Erythroblast (primary cell): Measurements from ENCODE around the gene ATP1B2.

Experiments used
- DNase-seq, 2 experiments: peaks; one replicate each; lab custom pipeline; 2025; lab: John Stamatoyannopoulos, UW
- GATA1 ChIP-seq: IDR thresholded peaks from 2 replicates; pipeline ENCODE4 v1.6.1; 2011; ENCODE audit warnings: low read depth, mild to moderate bottlenecking, control low read depth, low read length, moderate library complexity
- POLR2A ChIP-seq: IDR thresholded peaks from 2 replicates; pipeline ENCODE4 v1.6.1; 2011; ENCODE audit warnings: mild to moderate bottlenecking, low read length

Gene ATP1B2

DNA sequence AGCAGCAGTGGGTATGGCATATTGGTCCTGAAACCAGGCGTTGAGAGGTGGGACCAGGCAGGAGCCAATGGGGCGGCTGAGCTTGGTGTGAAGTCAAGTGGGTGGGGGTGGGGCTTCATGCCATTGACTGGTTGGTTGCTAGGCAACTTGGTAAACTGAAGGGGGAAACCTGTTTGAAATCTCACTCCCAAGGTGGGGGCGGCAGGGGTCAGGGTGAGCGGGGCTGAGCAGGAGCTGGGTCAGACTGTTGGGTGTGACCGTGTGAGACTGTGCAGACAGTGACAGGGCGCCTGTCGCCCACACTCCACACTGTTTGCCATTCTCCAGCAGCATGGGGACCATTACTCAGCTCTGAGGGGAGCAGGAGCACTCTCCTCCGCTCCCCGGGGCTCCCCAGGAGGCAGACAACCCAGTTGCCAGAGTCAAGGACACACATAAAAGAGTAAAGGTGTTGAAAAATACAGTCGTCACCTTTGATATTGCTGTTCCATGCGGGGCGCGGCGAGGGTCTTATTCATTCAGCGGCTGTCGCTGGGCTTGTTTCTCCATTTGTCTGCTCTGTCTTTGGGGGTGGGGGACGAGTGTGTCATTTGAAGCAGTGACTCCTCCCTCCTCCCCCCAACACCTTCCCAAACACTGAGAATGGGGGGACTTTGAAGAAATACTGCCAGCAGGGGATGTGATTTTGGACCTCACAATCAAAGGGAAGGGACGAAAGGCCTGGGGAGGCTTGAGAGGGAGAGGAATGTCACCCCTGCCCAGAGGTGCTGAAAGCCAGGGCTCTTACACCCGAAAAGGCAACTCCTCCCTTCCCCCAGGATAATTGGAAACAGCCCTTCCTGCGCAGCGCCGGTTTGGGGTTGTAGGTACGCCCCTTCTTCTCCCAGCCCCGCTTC is 53.1 kb downstream of the ATP1B2 start:
- TF ChIP-seq GATA1 (no peak), POLR2A (no peak)
- peak; percentile 45 to 66 for DNase-seq

DNA sequence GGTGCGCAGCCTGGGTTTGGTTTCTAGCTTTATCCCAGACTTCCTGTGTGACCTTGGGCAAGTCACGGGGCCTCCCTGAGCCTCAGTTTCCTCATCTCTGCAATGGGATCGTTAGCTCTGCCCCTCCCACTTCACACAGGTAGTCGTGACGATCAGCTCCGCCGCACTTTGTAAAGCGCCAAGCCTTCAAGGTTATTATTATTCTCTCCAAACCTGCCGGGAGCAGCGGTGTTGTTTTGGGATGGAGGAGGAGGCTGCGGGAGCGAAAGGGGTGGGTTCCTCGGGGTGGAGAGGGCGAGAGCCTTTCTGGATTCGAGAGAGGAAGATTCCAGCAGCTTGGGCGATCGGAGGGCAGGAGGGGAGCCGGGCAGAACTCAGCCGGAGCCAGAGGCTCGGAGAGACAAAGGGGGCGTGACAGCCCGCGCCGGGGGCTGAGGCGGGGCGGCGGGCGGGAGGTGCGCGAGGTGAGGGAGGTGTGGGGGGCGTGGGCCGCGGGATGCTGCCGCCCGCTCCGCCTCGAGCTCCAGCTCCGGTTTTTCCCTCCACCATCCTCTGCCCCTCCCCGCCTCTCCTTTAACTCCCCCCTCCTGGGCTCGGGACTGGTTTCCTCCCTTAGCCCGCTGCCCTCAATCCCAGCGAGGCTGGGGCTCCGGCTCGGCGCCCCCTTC is 54.0 kb downstream of the ATP1B2 start, which contains the start of gene EFNB3:
EFNB3 (plus strand) TSS at position 602 of the 668 bp plus-strand sequence. CDS start 397 bp downstream, outside the sequence.
- DNase-seq, result no peak
- TF ChIP-seq GATA1, result no peak
- TF ChIP-seq POLR2A, result no peak

DNA sequence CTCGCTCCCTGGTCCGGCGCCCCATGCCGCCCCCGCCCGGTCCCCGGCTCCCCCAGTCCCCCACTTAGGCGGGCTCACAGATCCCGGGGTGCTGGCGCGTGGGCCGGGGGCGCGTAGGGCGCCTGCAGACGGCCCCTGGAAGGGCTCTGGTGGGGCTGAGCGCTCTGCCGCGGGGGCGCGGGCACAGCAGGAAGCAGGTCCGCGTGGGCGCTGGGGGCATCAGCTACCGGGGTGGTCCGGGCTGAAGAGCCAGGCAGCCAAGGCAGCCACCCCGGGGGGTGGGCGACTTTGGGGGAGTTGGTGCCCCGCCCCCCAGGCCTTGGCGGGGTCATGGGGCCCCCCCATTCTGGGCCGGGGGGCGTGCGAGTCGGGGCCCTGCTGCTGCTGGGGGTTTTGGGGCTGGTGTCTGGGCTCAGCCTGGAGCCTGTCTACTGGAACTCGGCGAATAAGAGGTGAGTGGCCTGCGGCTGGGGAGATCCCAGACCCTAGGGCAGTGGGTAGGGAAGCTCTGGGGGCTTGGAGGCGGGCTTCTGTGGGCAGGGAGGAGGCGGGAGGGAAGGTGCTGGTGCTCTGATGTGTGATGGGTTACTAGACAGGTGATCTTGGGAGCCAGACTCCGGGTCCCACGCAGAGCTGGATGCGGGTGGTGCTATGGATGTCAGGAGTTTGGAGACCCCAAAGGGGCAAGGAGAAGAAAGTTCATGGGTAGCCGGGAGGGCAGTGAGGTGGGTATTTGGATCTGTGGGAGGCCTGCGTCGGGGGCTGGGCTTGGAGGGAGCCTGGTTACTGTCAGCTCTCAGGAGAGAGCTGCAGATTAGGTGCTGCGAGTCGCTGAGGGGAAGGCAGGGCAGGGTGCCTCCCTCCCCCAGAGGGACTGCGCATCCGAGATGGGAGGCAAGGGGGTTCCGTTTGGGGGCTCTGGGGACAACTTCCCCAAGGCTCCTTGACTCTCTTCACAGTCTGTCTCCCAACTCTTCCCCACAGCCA is 54.8 kb downstream of the ATP1B2 start:
- DNase-seq, result no peak

DNA sequence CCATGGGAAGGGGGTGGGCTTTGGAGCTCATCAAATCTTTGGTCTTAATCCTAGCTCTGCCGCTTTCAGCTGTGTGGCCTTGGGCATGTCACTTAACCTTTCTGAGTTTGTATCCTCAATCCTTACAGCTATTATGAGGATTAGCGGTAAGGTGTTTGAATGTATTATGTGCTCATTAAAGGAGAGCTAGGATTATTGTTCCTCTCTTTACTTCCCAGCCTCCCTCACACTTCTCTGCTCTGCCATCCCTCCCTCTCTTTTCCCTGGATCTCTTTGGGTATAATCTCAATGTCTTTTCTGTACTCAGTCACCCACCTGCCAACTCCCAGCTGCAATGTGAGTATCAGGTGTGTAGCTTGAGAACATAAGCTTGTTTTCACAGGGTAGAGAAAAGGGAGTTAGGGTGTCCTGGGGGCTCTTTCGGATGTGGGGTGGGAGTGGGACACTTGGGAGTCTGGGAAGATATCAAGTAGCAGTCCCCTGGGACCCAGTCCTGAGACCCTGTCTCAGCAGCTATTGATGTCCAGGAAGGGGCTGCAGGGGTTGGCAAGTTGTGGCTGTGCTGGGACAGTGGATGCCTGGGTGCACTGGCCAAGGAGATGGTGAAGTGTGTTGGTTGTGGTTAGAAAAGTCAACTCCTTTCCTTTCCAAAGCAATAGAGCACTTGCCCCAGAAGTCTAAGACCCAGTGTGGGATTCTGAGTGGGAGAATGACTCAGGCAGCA is 56.1 kb downstream of the ATP1B2 start:
- TF ChIP-seq POLR2A, result no peak
- no peak for TF ChIP-seq GATA1
- no peak for DNase-seq

More for the DNA sequence above, 54.8 kb downstream of the ATP1B2 start:
- TF ChIP-seq GATA1 (no peak), POLR2A (no peak)
